Loucy (cell line): ENCODE results near the gene GLRX5.

ENCODE experiments used
- H2AFZ ChIP-seq: fragments of 200-600 bp; sonication (generic); 2 replicates; pipeline ENCODE4 v1.6.0; 2016; ENCODE audit warnings: antibody characterized with exemption, mild to moderate bottlenecking, low read length, moderate library complexity
- H3F3A ChIP-seq: fragments of 200-600 bp; 2 replicates; pipeline ENCODE4 v1.6.0; 2016; ENCODE audit warnings: antibody characterized with exemption, low read depth, mild to moderate bottlenecking
- H3K27me3 ChIP-seq: fragments of 200-600 bp; sonication (generic); 2 replicates; pipeline ENCODE4 v1.6.1; 2014; ENCODE audit warnings: low read length, mild to moderate bottlenecking; ENCODE audit not compliant: insufficient read depth, poor library complexity, severe bottlenecking
- H3K36me3 ChIP-seq: fragments of 200-600 bp; sonication (generic); 2 replicates; pipeline ENCODE4 v1.6.1; 2016; ENCODE audit warnings: low read length; ENCODE audit not compliant: insufficient read depth
- H3K4me1 ChIP-seq: fragments of 200-600 bp; sonication (generic); 2 replicates; pipeline ENCODE4 v1.5.1; 2014; ENCODE audit warnings: low read length, mild to moderate bottlenecking; ENCODE audit not compliant: insufficient read depth, poor library complexity, severe bottlenecking
- H3K4me2 ChIP-seq: fragments of 200-600 bp; sonication (generic); 2 replicates; pipeline ENCODE4 v1.6.0; 2014; ENCODE audit warnings: antibody characterized with exemption, low read length, low read depth, mild to moderate bottlenecking; ENCODE audit not compliant: poor library complexity, severe bottlenecking
- H3K4me3 ChIP-seq: fragments of 200-600 bp; sonication (generic); 2 replicates; pipeline ENCODE4 v1.5.1; 2014; ENCODE audit warnings: low read length, mild to moderate bottlenecking, mixed read lengths; ENCODE audit not compliant: poor library complexity, severe bottlenecking
- H3K79me2 ChIP-seq: fragments of 200-600 bp; sonication (generic); 2 replicates; pipeline ENCODE4 v1.6.1; 2014; ENCODE audit warnings: low read length; ENCODE audit not compliant: insufficient read depth
- H3K9ac ChIP-seq: fragments of 200-600 bp; sonication (generic); 2 replicates; pipeline ENCODE4 v1.6.0; 2014; ENCODE audit warnings: mild to moderate bottlenecking, low read depth, low read length, moderate library complexity; ENCODE audit not compliant: poor library complexity, severe bottlenecking
- H3K9me2 ChIP-seq: fragments of 200-600 bp; sonication (generic); replicated peaks from 2 replicates; pipeline ENCODE4 v1.6.1; 2016; ENCODE audit warnings: low read depth, low read length, mixed read lengths
- H3K9me3 ChIP-seq: fragments of 200-600 bp; sonication (generic); 2 replicates; pipeline ENCODE4 v1.6.1; 2014; ENCODE audit warnings: mild to moderate bottlenecking, antibody characterized with exemption, low read length, low read depth; ENCODE audit not compliant: insufficient read depth
- H4K20me1 ChIP-seq: fragments of 200-600 bp; sonication (generic); 2 replicates; pipeline ENCODE4 v1.6.0; 2014; ENCODE audit warnings: antibody characterized with exemption, low read length, mild to moderate bottlenecking; ENCODE audit not compliant: insufficient read depth, poor library complexity, severe bottlenecking
- CTCF ChIP-seq: fragments of 200-600 bp; sonication (generic); conservative IDR thresholded peaks from 2 replicates; pipeline ENCODE4 v1.5.1; 2014; ENCODE audit warnings: mild to moderate bottlenecking, antibody characterized with exemption, low read length
- EZH2phosphoT487 ChIP-seq: fragments of 200-600 bp; IDR thresholded peaks from 2 replicates; pipeline ENCODE4 v1.6.1; 2018; ENCODE audit warnings: antibody characterized with exemption, mild to moderate bottlenecking, moderate library complexity, borderline replicate concordance

The GLRX5 gene

GRCh38 chr14:95520346-95520745 is 14.5 kb upstream of the GLRX5 start:
- Histone ChIP-seq H3K9ac (peak overlapping the region; percentile 74), H3K4me3 (peak overlapping the region; percentile 65), H3K4me1 (peaks cover 66% of the 10 kb centered on the region), H3K9me3 (no peaks in the 10 kb centered on the region), H3K4me2 (peak overlapping the region; percentile 80), H2AFZ (0 out of 2 replicates have a peak overlapping the region, but pooled peaks have one; percentile 54), H4K20me1 (no peaks in the 10 kb centered on the region), H3K36me3 (no peaks in the 10 kb centered on the region), H3K9me2 (no peaks in the 10 kb centered on the region), H3K79me2 (no peaks in the 10 kb centered on the region), H3F3A (no peaks in the 10 kb centered on the region), H3K27me3 (no peaks in the 10 kb centered on the region)
- TF ChIP-seq CTCF, result no peak
- no peak for TF ChIP-seq EZH2phosphoT487

- Histone ChIP-seq H3K9me3 (no peaks in the 10 kb centered on the region), H3K27me3 (no peaks in the 10 kb centered on the region), H3K79me2 (no peaks in the 10 kb centered on the region), H3K9ac (no peak overlapping the region), H4K20me1 (no peaks in the 10 kb centered on the region), H3F3A (no peaks in the 10 kb centered on the region), H3K9me2 (no peaks in the 10 kb centered on the region), H3K4me3 (no peak overlapping the region), H3K36me3 (no peaks in the 10 kb centered on the region), H2AFZ (no peak overlapping the region), H3K4me2 (no peak overlapping the region), H3K4me1 (peaks cover 64% of the 10 kb centered on the region)
- TF ChIP-seq CTCF (no peak), EZH2phosphoT487 (no peak)
Observed at GRCh38 chr14:95521001-95521400, 13.8 kb upstream of the GLRX5 start.

- H3K4me3 ChIP-seq, result no peak overlapping the region
- no peaks in the 10 kb centered on the region for H3K36me3 ChIP-seq
- H2AFZ ChIP-seq, result no peak overlapping the region
- no peaks in the 10 kb centered on the region for H3K9me2 ChIP-seq
- peaks cover 9% of the 10 kb centered on the region; the same call in 1 of the 2 replicates for H3K79me2 ChIP-seq
- no peaks in the 10 kb centered on the region for H4K20me1 ChIP-seq
- H3K9ac ChIP-seq, result no peak overlapping the region
- H3K4me1 ChIP-seq, result peaks cover 64% of the 10 kb centered on the region
- no peak overlapping the region for H3K4me2 ChIP-seq
- H3K9me3 ChIP-seq, result no peaks in the 10 kb centered on the region
- TF ChIP-seq CTCF (no peak), EZH2phosphoT487 (no peak)
- no peaks in the 10 kb centered on the region for H3F3A ChIP-seq
- H3K27me3 ChIP-seq, result no peaks in the 10 kb centered on the region
Observed at GRCh38 chr14:95522116-95522515, 12.7 kb upstream of the GLRX5 start.
